Left lung (tissue), 10 donors: ENCODE data around the gene CCNG2. TPM values are rescaled to one million over a fixed set of nuclear protein-coding genes. Genes with fewer than 3 reads are reported as not detected.

Experiments used
- ATAC-seq: fragments of 200-7000 bp; cut with Tn5 transposase; one replicate; pipeline ENCODE4 v1.9.1; 2020; ENCODE audit warnings: moderate library complexity
- DNase-seq, 4 donors: peaks; one replicate each; pipeline ENCODE4 v3.0.0-alpha.2; 2013 to 2020
- H3K27ac ChIP-seq, 2 donors: fragments of 200-600 bp; sonication (generic) in 1 of 2; one replicate each; pipeline versions ENCODE4 v1.5.0 to v1.8.0; 2020 to 2021
- H3K27me3 ChIP-seq, 2 donors: fragments of 200-600 bp; sonication (generic) in 1 of 2; one replicate each; pipeline versions ENCODE4 v1.5.0 to v1.8.0; 2020 to 2021
- H3K36me3 ChIP-seq, 2 donors: fragments of 200-600 bp; sonication (generic) in 1 of 2; one replicate each; pipeline versions ENCODE4 v1.5.0 to v1.8.0; 2020 to 2021
- H3K4me1 ChIP-seq, 2 donors: fragments of 200-600 bp; one replicate each; pipeline ENCODE4 v1.8.0; 2021
- H3K4me3 ChIP-seq, 2 donors: fragments of 200-600 bp; sonication (generic) in 1 of 2; one replicate each; pipeline versions ENCODE4 v1.5.0 to v1.8.0; 2020 to 2021; ENCODE audit warnings: mild to moderate bottlenecking in 1 of 2
- H3K9me3 ChIP-seq, 2 donors: fragments of 200-600 bp; sonication (generic) in 1 of 2; one replicate each; pipeline versions ENCODE4 v1.5.0 to v1.8.0; 2020 to 2021
- CTCF ChIP-seq, 2 donors: fragments of 200-600 bp; sonication (generic) in 1 of 2; IDR thresholded peaks; one replicate each; pipeline versions ENCODE4 v1.5.0 to v1.8.0; 2021; ENCODE audit warnings: antibody characterized with exemption in 2 of 2
- intact Hi-C, 2 donors: fragments of 100-400 bp; cut with DNase I; formaldehyde crosslinking; loops; one replicate each; pipeline versions ENCODE4 v1.11.2 to v1.14.2; 2022
- polyA plus RNA-seq, 6 donors: library from polyadenylated mRNA; unstranded; fragments of 120-200 nt; gene quantifications; one replicate each; pipeline ENCODE4 v1.2.1, GENCODE V29; 2013; ENCODE audit not compliant: insufficient read length in 6 of 6
- total RNA-seq, 2 donors: library from RNA; stranded (reverse); fragmentation: NEBNext Ultra II Directional; extraction: Animal tissue kit (Norgen Biotek cat#: 25700); gene quantifications; one replicate each; pipeline ENCODE4 v1.2.1, GENCODE V29; 2021
- donor health status: DM: no; HTN: yes; CAD: no.
- donor health status: DM: no; HTN: no; CAD: no.

Gene CCNG2
- total and polyA plus RNA-seq, 8 donors, result 31.6 to 136 (median 106) TPM

- no peak for TF ChIP-seq CTCF (IDR thresholded peaks at IDR 0.05)
- Histone ChIP-seq H3K4me1 (no peaks in the 10 kb centered on the region), H3K36me3 (peaks cover 0 to 8% of the 10 kb centered on the region in 2 donors), H3K9me3 (no peaks in the 10 kb centered on the region), H3K4me3 (no peak overlapping the region), H3K27me3 (no peaks in the 10 kb centered on the region), H3K27ac (no peak overlapping the region)
- intact Hi-C loops, result no loop called here
- DNase-seq, result no peak
- no peak for ATAC-seq
These were observed 18.2 kb downstream of the CCNG2 start for GRCh38 chr4:77175201-77175611.

- no peak for ATAC-seq
- intact Hi-C loops, result no loop called here
- H3K4me3 ChIP-seq, result no peak overlapping the region
- TF ChIP-seq CTCF (IDR thresholded peaks at IDR 0.05), result no peak
- no peak for DNase-seq
- H3K27me3 ChIP-seq, result no peaks in the 10 kb centered on the region
- H3K9me3 ChIP-seq, result no peaks in the 10 kb centered on the region
- no peaks in the 10 kb centered on the region for H3K36me3 ChIP-seq
- no peak overlapping the region for H3K27ac ChIP-seq
- H3K4me1 ChIP-seq, result no peaks in the 10 kb centered on the region
These were observed 19.6 kb downstream of the CCNG2 start for GRCh38 chr4:77176640-77177039.

- DNase-seq (peak in 1 of 4 donors; percentile 74), ATAC-seq (no peak)
- Histone ChIP-seq H3K36me3 (no peaks in the 10 kb centered on the region), H3K9me3 (no peaks in the 10 kb centered on the region), H3K27ac (no peak overlapping the region), H3K27me3 (no peaks in the 10 kb centered on the region), H3K4me1 (no peaks in the 10 kb centered on the region), H3K4me3 (no peak overlapping the region)
- TF ChIP-seq CTCF (IDR thresholded peaks at IDR 0.05), result no peak
- intact Hi-C loops, result no loop called here
These were observed 20.2 kb downstream of the CCNG2 start for GRCh38 chr4:77177199-77177598.

GRCh38 chr4:77178560-77178959 is 21.6 kb downstream of the CCNG2 start:
- intact Hi-C loops, result no loop called here
- no peak for ATAC-seq

GRCh38 chr4:77179519-77179918 is 22.5 kb downstream of the CCNG2 start:
- Histone ChIP-seq H3K4me1 (no peaks in the 10 kb centered on the region), H3K9me3 (no peaks in the 10 kb centered on the region), H3K4me3 (no peak overlapping the region), H3K27ac (no peak overlapping the region), H3K36me3 (no peaks in the 10 kb centered on the region), H3K27me3 (no peaks in the 10 kb centered on the region)
- DNase-seq (no peak), ATAC-seq (no peak)
- intact Hi-C loops, result no loop called here
- TF ChIP-seq CTCF (IDR thresholded peaks at IDR 0.05), result no peak

More at GRCh38 chr4:77178560-77178959, 21.6 kb downstream of the CCNG2 start:
- no peaks in the 10 kb centered on the region for H3K27me3 ChIP-seq
- no peaks in the 10 kb centered on the region for H3K9me3 ChIP-seq
- no peaks in the 10 kb centered on the region for H3K36me3 ChIP-seq
- no peak for TF ChIP-seq CTCF (IDR thresholded peaks at IDR 0.05)
- no peaks in the 10 kb centered on the region for H3K4me1 ChIP-seq
- DNase-seq, result no peak
- no peak overlapping the region for H3K27ac ChIP-seq
- H3K4me3 ChIP-seq, result no peak overlapping the region
